ENCODE data around the gene RNASEL. TPM values are rescaled to one million over a fixed set of nuclear protein-coding genes. Genes with fewer than 3 reads are reported as not detected.

RNASEL gene
- total and polyA plus RNA-seq, 9 of the 15 experiments (the other 6 are each of a cell fraction or from before 2014, with no cell fraction given) = 4.3 to 11.1 (median 7.2) TPM

- TF ChIP-seq EHMT2 (IDR thresholded peaks at IDR 0.05) = 0 out of 2 replicates have a peak, but pooled peaks have one; percentile 12
- no peak for TF ChIP-seq C11orf30 (IDR thresholded peaks at IDR 0.05; ENCODE audit: low read depth)
- TF ChIP-seq ZNF184 (CRISPR knock-in tag; IDR thresholded peaks at IDR 0.05) = no peak
- TF ChIP-seq LCOR (CRISPR knock-in tag; IDR thresholded peaks at IDR 0.05) = 0 out of 2 replicates have a peak, but pooled peaks have one; percentile 15
- peak; percentile 47; the same call in 1 of the 2 replicates for TF ChIP-seq EP400 (IDR thresholded peaks at IDR 0.05)
- TF ChIP-seq FOXP1 (CRISPR knock-in tag; IDR thresholded peaks at IDR 0.05) = peak; percentile 94
- 0 out of 2 replicates have a peak, but pooled peaks have one; percentile 59 for TF ChIP-seq ZNF224 (CRISPR knock-in tag; IDR thresholded peaks at IDR 0.05)
- TF ChIP-seq HDAC1 (IDR thresholded peaks at IDR 0.05) = peak in 1 of 2 experiments; percentile 74; a peak in 2 of 4 replicates
- 0 out of 2 replicates have a peak, but pooled peaks have one; percentile 26 for TF ChIP-seq ATF2 (CRISPR knock-in tag; IDR thresholded peaks at IDR 0.05)
- peak; percentile 70 for TF ChIP-seq POLR2G (IDR thresholded peaks at IDR 0.05; ENCODE audit: low read depth, low read length)
- TF ChIP-seq TOE1 (IDR thresholded peaks at IDR 0.05; ENCODE audit: borderline replicate concordance) = peak; percentile 48; the same call in 1 of the 2 replicates
- no peak for TF ChIP-seq TOE1 (CRISPR knock-in tag; IDR thresholded peaks at IDR 0.05; ENCODE audit: borderline replicate concordance, low read depth)
These were observed 15.4 kb upstream of the RNASEL start, which contains the start of gene RGS16 (continued) for GRCh38 chr1:182604175-182605164.

All from K562 (cell line).